ENCODE results near the gene GBE1. TPM values are rescaled to one million over a fixed set of nuclear protein-coding genes. Genes with fewer than 3 reads are reported as not detected.

The GBE1 gene
- total and polyA plus RNA-seq, 7 donors, result 99.7 to 290 (median 194) TPM

- WGBS, 3 donors, result 45 to 66% (median 51%) methylated on average over 4 of the region's 4 CpGs
- H3K9me3 ChIP-seq, result no peaks in the 10 kb centered on the region
- TF ChIP-seq CTCF (IDR thresholded peaks at IDR 0.05), result no peak
- DNase-seq (no peak), ATAC-seq (peak; percentile 42 to 56 (median 54))
- intact Hi-C loops (cut with DNase I), result no loop called here
- peak overlapping the region; percentile 59 for H3K27ac ChIP-seq
- H3K36me3 ChIP-seq (ENCODE audit: insufficient read depth in 1 of 2, low read depth in 1 of 2), result no peaks in the 10 kb centered on the region
- no peak overlapping the region for H3K4me3 ChIP-seq
- H3K27me3 ChIP-seq (ENCODE audit: insufficient read depth in 3 of 3, low read length in 2 of 3), result no peaks in the 10 kb centered on the region
- peaks cover 39% of the 10 kb centered on the region for H3K4me1 ChIP-seq
Measured at GRCh38 chr3:81723732-81724313, 37.6 kb downstream of the GBE1 start.

- peaks cover 0 to 2% of the 10 kb centered on the region in 2 donors for H3K36me3 ChIP-seq (ENCODE audit: insufficient read depth in 1 of 2, low read depth in 1 of 2)
- peaks cover 19% of the 10 kb centered on the region for H3K4me1 ChIP-seq
- DNase-seq (no peak), ATAC-seq (no peak)
- intact Hi-C loops (cut with DNase I), result no loop called here
- no peaks in the 10 kb centered on the region for H3K9me3 ChIP-seq
- no peaks in the 10 kb centered on the region for H3K27me3 ChIP-seq (ENCODE audit: insufficient read depth in 3 of 3, low read length in 2 of 3)
- no peak for TF ChIP-seq CTCF (IDR thresholded peaks at IDR 0.05)
- H3K4me3 ChIP-seq, result no peak overlapping the region
- peak overlapping the region; percentile 17 for H3K27ac ChIP-seq
- 83 to 88% (median 88%) methylated on average over 1 of the region's 1 CpG for WGBS, 3 donors
Measured at GRCh38 chr3:81718311-81718710, 43.1 kb downstream of the GBE1 start.

DNA sequence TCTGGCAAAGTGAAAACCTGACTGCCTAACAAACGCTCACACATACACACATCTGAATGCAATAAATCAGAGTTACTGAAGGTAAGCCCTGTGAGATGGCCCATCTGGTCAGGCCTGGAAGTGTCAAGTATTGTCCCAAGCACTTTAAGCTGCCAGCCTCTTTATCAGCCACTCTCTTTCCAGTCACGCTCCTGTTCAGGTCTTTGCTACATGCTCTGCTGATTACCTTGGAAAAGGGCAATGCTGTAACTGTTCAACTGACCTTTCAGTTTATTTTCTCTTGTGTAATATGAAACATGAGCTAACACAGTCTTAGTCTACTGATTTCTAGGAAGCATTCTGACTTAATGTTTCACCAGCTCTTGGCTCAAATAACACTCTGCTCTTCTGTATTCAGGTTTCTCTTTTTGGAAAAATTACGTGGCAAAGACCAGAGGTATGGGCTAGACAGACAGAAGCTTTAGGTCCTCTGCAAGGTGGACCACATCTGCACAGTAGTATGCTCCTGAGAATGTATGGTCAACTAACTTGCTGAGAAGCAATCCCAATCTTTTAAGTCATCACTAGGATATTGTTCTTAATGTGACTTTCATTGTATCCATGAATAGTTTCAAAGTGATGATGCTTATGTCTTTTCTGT is 44.5 kb downstream of the GBE1 start:
- 22 to 42% (median 24%) methylated on average over 3 of the region's 3 CpGs for WGBS, 3 donors
- Histone ChIP-seq H3K9me3 (no peaks in the 10 kb centered on the region), H3K27ac (peak overlapping the region; percentile 47), H3K36me3 (ENCODE audit: insufficient read depth in 1 of 2, low read depth in 1 of 2) (peaks cover 4 to 9% of the 10 kb centered on the region in 2 donors), H3K4me1 (peaks cover 19% of the 10 kb centered on the region), H3K27me3 (ENCODE audit: insufficient read depth in 3 of 3, low read length in 2 of 3) (no peaks in the 10 kb centered on the region), H3K4me3 (no peak overlapping the region)
- no peak for DNase-seq
- peak; percentile 86 to 94 (median 88) for ATAC-seq
- no peak for TF ChIP-seq CTCF (IDR thresholded peaks at IDR 0.05)
- intact Hi-C loops (cut with DNase I), result no loop called here

DNA sequence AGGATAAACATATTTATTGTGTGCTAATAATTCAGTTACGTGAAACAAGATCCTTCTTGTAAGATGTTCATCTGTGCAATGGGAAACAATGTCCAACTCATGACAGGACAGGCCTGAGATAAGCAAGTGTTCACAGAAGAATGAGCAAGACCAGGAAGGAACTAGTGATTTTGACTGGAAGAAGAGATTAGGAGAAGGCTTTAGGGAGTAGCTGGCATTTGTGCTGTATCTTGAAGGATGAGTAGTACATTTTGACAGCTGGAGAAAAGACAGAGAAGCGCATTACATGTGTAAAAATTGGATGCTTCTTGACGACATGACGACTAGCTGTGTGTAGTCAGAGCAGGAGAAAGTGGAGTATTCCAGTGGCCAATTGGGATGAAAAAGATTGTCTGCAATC is 48.4 kb downstream of the GBE1 start:
- ATAC-seq (no peak), DNase-seq (no peak)
- Histone ChIP-seq H3K9me3 (no peaks in the 10 kb centered on the region), H3K27ac (no peak overlapping the region), H3K36me3 (ENCODE audit: insufficient read depth in 1 of 2, low read depth in 1 of 2) (peaks cover 6 to 9% of the 10 kb centered on the region in 2 donors), H3K27me3 (ENCODE audit: insufficient read depth in 3 of 3, low read length in 2 of 3) (no peaks in the 10 kb centered on the region), H3K4me1 (peaks cover 17% of the 10 kb centered on the region), H3K4me3 (no peak overlapping the region)
- 82 to 92% (median 83%) methylated on average over 4 of the region's 4 CpGs for WGBS, 3 donors
- TF ChIP-seq CTCF (IDR thresholded peaks at IDR 0.05), result no peak
- intact Hi-C loops (cut with DNase I), result no loop called here

All from psoas muscle (tissue), 8 donors.